HL-60 (cell line): ENCODE results near the gene LEF1.

Experiments used
- GABPA ChIP-seq: IDR thresholded peaks from 2 replicates; pipeline ENCODE4 v1.6.1; 2012; ENCODE audit warnings: low read depth
- POLR2AphosphoS5 ChIP-seq: IDR thresholded peaks from 2 replicates; pipeline ENCODE4 v1.6.1; 2012; ENCODE audit warnings: low read depth
- SPI1 ChIP-seq: IDR thresholded peaks from 2 replicates; pipeline ENCODE4 v1.6.1; 2012; ENCODE audit warnings: low read depth, mild to moderate bottlenecking, borderline replicate concordance
- TF ChIP-seq, protein P1 (sequence below): IDR thresholded peaks from one replicate; pipeline ENCODE4 v1.5.1; 2011; ENCODE audit warnings: low read length, control low read depth, inconsistent platforms; ENCODE audit not compliant: insufficient read depth
- TF ChIP-seq, protein P2 (sequence below): IDR thresholded peaks from 2 replicates; pipeline ENCODE4 v1.6.1; 2012; ENCODE audit warnings: low read depth; ENCODE audit not compliant: insufficient replicate concordance

- TF ChIP-seq, protein P1, sequence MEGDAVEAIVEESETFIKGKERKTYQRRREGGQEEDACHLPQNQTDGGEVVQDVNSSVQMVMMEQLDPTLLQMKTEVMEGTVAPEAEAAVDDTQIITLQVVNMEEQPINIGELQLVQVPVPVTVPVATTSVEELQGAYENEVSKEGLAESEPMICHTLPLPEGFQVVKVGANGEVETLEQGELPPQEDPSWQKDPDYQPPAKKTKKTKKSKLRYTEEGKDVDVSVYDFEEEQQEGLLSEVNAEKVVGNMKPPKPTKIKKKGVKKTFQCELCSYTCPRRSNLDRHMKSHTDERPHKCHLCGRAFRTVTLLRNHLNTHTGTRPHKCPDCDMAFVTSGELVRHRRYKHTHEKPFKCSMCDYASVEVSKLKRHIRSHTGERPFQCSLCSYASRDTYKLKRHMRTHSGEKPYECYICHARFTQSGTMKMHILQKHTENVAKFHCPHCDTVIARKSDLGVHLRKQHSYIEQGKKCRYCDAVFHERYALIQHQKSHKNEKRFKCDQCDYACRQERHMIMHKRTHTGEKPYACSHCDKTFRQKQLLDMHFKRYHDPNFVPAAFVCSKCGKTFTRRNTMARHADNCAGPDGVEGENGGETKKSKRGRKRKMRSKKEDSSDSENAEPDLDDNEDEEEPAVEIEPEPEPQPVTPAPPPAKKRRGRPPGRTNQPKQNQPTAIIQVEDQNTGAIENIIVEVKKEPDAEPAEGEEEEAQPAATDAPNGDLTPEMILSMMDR, result no peak
- TF ChIP-seq, protein P2, sequence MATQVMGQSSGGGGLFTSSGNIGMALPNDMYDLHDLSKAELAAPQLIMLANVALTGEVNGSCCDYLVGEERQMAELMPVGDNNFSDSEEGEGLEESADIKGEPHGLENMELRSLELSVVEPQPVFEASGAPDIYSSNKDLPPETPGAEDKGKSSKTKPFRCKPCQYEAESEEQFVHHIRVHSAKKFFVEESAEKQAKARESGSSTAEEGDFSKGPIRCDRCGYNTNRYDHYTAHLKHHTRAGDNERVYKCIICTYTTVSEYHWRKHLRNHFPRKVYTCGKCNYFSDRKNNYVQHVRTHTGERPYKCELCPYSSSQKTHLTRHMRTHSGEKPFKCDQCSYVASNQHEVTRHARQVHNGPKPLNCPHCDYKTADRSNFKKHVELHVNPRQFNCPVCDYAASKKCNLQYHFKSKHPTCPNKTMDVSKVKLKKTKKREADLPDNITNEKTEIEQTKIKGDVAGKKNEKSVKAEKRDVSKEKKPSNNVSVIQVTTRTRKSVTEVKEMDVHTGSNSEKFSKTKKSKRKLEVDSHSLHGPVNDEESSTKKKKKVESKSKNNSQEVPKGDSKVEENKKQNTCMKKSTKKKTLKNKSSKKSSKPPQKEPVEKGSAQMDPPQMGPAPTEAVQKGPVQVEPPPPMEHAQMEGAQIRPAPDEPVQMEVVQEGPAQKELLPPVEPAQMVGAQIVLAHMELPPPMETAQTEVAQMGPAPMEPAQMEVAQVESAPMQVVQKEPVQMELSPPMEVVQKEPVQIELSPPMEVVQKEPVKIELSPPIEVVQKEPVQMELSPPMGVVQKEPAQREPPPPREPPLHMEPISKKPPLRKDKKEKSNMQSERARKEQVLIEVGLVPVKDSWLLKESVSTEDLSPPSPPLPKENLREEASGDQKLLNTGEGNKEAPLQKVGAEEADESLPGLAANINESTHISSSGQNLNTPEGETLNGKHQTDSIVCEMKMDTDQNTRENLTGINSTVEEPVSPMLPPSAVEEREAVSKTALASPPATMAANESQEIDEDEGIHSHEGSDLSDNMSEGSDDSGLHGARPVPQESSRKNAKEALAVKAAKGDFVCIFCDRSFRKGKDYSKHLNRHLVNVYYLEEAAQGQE, result no peak
- TF ChIP-seq SPI1 (no peak), GABPA (no peak), POLR2AphosphoS5 (no peak)
Observed at GRCh38 chr4:108205859-108206258, 37.1 kb upstream of the LEF1 start.
